Nucleus accumbens (tissue), 56 donors: ENCODE results near the gene KCNT2.

Source experiments
- DNase-seq, 56 donors: peaks; one replicate each; lab custom pipeline; 2025; lab: John Stamatoyannopoulos, UW

The KCNT2 gene

DNA sequence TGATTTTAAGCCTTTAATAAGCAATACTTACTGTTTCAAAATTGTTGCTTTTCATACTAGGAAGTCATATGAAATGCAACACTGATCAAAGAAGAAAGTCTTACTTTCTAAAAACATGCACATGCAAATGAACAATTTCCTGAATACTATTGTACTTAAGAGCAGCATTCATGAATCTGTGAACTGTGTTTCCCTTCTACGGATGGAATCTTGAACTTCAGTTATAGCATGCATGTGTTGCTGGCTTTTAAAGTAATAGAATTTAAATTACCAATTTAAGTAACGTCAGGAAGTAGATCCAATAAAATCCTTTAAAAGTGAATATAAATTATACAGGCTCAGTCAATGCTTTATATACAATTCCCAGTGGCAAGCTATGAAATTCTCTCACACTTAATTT, 348.9 kb downstream of the KCNT2 start:
- DNase-seq, result no peak

- DNase-seq, result no peak
Observed at GRCh38 chr1:196255762-196256161, 352.5 kb downstream of the KCNT2 start.

DNA sequence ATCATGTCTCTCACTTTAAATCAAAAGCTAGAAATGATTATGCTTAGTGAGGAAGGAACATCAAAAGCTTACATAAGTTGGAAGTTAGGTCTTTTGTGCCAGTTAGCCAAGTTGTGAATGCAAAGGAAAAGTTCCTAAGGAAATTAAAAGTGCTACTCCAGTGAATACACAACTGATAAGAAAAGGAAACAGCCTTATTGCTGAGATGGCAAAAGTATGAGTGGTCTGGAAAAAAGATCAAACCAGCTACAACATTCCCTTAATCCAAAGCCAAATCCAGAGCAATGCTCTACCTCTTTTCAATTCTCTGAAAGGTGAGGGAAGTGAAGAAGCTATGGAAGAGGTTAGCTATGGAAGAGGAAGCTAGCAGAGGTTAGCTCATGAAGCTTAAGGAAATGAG, 378.7 kb downstream of the KCNT2 start:
- DNase-seq, result no peak

GRCh38 chr1:196214866-196215265, 393.4 kb downstream of the KCNT2 start:
- no peak for DNase-seq

DNA sequence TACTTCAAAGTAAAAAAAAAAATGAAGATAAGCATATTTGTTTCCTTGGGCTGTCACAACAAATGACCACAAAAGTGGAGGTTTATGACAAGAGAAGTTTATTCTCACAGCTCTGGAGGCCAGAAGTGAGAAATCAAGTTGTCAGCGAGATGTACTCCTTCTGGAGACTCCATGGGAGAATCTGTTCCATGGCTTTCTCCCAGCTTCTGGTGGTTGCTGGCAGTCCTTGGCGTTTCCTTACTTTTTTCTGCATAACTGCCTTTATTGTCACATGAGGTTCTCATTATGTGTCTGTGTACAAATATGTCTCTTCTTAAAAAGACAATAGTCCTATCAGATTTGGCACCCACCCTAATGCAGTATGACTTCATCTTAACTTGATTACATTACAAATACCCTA, 398.3 kb downstream of the KCNT2 start:
- DNase-seq, result no peak

DNA sequence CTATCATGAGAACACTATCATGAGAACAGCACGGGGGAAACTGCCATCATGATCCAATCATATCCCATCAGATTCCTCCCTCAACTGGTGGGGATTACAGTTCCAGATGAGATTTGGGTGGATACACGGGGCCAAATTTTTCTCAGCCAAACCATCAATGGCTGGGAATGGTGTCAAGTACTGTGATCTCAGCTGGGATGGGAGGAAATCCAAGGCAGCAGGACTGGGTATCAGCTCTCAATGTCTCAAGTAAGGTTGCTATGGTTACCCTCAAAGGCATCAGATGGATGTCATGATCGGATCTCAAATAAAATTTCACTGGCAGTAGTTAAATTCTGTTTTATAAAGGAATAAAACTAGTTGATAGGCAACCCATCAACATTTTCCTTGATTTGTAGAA, 399.0 kb downstream of the KCNT2 start:
- peak in 1 of 56 donors; percentile 11 for DNase-seq

- DNase-seq, result no peak
Observed at GRCh38 chr1:196207612-196208217, 400.5 kb downstream of the KCNT2 start.

- no peak for DNase-seq
Observed at GRCh38 chr1:196205882-196206281, 402.4 kb downstream of the KCNT2 start.

- DNase-seq, result peak in 7 of 56 donors; percentile 1 to 25 (median 6)
Observed at GRCh38 chr1:196196486-196196885, 411.8 kb downstream of the KCNT2 start.

DNA sequence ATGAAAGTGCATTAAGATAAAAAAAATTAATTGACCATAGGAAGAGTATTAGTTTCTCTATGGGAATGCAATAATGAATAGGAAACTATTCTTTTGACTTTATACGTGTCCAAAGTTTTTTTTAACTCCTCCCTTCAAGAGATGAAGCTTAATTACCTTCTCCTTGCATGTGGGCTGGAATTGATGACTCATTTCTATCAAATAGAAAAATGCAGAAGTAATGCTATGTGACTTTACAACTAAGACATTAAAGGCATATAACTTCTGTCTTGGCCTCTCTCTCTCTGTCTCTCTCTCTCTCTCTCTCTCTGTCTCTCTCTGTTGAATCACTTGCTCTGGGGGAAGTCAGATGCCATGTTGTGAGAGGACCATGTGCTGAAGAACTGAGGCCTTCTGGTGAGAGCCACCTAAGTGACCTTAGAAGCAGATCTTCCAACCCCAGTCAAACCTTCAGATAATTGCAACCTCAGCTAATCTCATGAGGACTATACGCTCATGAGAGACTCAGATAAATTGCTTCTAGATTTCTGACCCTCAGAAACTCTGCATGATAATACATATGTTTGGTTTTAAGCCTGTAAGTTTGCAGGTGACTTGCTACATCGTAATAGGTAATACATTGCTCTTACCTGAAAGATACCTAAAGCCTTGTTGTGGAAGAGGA, 414.2 kb downstream of the KCNT2 start:
- DNase-seq, result no peak

- no peak for DNase-seq
Observed at GRCh38 chr1:196183941-196184340, 424.3 kb downstream of the KCNT2 start.

DNA sequence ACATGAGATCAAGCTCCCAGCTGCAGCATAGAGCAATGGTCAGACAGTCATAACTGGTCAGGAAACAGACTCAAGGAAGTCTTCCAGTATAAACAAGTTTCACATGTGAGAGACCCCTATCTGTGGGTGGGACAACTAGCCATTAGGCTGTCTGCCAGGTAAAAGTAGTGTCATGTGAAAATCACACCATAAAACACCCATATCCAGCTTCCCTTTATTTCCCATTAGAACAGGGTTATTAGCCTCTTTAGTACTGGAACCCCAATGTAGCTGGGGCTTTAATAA, 426.7 kb downstream of the KCNT2 start:
- no peak for DNase-seq

DNA sequence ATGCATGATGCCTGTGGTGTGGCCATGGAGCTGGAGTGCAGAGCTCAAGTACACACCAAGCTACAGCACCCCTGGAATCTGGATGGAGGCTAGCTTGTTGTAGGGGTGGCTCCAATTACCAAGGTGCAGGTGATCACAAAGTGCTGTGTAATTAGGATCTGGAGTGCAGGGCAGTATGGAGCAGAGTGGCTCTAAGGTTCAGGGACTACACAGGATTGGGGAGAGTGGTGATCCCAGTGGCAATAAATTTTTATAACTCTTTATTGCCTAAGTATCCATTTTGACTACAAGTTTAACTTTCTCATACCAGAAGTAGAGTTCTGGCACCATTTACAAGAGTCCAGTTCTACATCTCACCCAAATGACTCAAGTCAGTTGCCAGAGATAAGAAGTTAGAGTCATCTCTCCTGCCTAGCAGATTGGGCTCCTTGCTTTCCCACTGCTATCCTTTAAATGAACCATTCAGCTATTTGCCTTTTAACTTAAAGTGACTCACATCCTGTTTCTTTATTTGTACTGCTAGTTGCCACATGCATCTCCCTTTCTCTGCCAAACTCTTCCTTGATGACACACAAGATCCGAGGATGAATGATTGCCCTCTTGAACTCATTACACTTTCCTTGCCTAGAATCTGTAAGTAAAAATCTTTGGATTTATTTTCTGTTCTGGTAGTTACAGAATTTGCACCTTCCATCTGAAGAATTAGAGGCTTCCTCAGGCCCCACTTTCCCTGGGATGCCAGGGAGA, 427.2 kb downstream of the KCNT2 start:
- no peak for DNase-seq

DNA sequence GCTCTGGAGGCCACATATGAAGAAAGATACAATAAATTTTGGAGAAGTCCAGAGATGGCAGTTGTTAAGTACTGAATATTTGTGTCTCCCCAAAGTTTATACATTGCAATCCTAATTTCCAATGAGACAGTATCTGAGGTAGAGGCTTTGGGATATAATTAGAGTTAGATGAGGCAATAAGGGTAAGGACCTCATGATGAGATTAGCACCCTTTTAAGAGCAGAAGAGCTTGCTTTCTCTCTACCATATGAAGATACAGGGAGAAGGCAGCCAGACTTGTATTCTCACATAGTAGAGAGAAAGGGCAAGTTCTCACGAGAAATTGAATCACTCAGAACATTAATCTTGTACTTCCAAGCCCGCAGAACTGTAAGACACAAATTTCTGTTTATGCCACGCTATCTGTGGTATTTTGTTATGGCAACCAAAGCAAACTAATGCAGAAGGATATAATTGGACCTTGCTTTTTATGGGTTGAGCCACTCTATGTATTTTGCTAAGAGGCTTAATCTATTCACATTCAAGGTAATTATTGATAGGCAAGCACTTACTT, 430.1 kb downstream of the KCNT2 start:
- no peak for DNase-seq
